Osteocyte (in vitro differentiated cells): ENCODE data around the gene ADM2. TPM values are rescaled to one million over a fixed set of nuclear protein-coding genes. Genes with fewer than 3 reads are reported as not detected.

Experiments
- DNase-seq: peaks from one replicate; pipeline ENCODE4 v3.0.0; 2021; ENCODE audit warnings: mixed read lengths; ENCODE audit not compliant: unreplicated experiment; ENCODE audit errors: extremely low spot score
- H3K27ac Mint-ChIP-seq: one replicate; pipeline ENCODE4 v1.8.0; 2021; ENCODE audit warnings: mild to moderate bottlenecking, mixed read lengths; ENCODE audit not compliant: unreplicated experiment
- H3K27me3 Mint-ChIP-seq: one replicate; pipeline ENCODE4 v1.8.0; 2021; ENCODE audit warnings: mixed read lengths; ENCODE audit not compliant: unreplicated experiment
- H3K36me3 Mint-ChIP-seq: one replicate; pipeline ENCODE4 v1.8.0; 2021; ENCODE audit warnings: mixed read lengths; ENCODE audit not compliant: unreplicated experiment
- H3K4me1 Mint-ChIP-seq: one replicate; pipeline ENCODE4 v1.8.0; 2021; ENCODE audit warnings: mixed read lengths; ENCODE audit not compliant: unreplicated experiment
- H3K4me3 Mint-ChIP-seq: one replicate; pipeline ENCODE4 v1.8.0; 2021; ENCODE audit warnings: mild to moderate bottlenecking, moderate library complexity, mixed read lengths; ENCODE audit not compliant: unreplicated experiment
- H3K9me3 Mint-ChIP-seq: one replicate; pipeline ENCODE4 v1.8.0; 2021; ENCODE audit warnings: mixed read lengths; ENCODE audit not compliant: unreplicated experiment
- total RNA-seq: library from RNA; stranded (reverse); gene quantifications from 2 replicates; pipeline ENCODE4 v1.2.1, GENCODE V29; 2021
- TF ChIP-seq, protein P1 (sequence below): fragments of 200-600 bp; sonication (generic); IDR thresholded peaks from 2 replicates; pipeline ENCODE4 v1.5.0; 2021; ENCODE audit warnings: antibody characterized with exemption, mild to moderate bottlenecking, moderate library complexity

Gene ADM2
- total RNA-seq, 1 donor from 2014 or later: 21.1 TPM

DNA sequence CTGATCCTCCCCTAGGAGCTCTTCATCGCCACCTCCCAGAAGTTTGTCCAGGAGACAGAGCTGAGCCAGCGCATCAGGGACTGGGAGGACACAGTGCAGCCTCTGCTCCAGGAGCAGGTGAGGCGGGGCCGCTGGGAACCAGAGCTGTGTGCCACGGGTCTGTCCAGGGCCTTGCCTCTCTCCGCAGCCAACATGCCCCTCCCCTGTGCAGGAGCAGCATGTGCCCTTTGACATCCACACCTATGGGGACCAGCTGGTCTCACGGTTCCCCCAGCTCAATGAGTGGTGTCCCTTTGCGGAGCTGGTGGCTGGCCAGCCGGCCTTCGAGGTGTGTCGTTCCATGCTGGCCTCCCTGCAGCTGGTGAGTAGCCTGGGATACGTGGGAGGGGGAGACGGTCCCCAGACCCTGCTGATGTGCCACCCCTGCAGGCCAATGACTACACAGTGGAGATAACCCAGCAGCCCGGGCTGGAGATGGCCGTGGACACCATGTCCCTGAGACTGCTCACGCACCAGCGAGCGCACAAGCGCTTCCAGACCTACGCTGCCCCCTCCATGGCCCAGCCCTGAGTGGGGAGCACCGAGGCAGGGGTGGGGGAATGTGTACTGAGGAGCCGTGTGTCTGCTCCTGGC is 41.6 kb downstream of the ADM2 start:
- Mint-ChIP-seq H3K9me3 (no peaks in the 10 kb centered on the region), H3K27ac (no peak overlapping the region), H3K36me3 (peaks cover 9% of the 10 kb centered on the region), H3K4me1 (peaks cover 24% of the 10 kb centered on the region), H3K27me3 (no peaks in the 10 kb centered on the region), H3K4me3 (peak overlapping the region; percentile 20)
- TF ChIP-seq, protein P1, sequence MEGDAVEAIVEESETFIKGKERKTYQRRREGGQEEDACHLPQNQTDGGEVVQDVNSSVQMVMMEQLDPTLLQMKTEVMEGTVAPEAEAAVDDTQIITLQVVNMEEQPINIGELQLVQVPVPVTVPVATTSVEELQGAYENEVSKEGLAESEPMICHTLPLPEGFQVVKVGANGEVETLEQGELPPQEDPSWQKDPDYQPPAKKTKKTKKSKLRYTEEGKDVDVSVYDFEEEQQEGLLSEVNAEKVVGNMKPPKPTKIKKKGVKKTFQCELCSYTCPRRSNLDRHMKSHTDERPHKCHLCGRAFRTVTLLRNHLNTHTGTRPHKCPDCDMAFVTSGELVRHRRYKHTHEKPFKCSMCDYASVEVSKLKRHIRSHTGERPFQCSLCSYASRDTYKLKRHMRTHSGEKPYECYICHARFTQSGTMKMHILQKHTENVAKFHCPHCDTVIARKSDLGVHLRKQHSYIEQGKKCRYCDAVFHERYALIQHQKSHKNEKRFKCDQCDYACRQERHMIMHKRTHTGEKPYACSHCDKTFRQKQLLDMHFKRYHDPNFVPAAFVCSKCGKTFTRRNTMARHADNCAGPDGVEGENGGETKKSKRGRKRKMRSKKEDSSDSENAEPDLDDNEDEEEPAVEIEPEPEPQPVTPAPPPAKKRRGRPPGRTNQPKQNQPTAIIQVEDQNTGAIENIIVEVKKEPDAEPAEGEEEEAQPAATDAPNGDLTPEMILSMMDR: no peak
- DNase-seq: no peak

DNA sequence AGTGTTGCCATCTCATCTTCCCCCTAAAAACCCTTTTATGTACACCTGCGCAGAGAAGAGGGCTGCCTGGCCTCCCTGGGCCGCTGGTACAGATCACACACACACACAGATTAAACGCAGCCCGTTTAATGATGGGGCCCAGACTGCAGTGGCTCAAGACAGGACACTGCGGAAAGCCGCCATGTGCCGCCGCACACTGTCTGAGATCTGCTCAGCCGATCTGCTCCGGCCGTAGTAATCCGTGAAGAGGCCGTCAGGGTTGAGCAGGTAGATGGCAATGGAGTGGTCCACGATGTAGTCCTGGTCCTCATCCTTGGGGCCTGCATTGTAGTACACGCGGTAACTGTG is 42.1 kb downstream of the ADM2 start:
- H3K4me1 Mint-ChIP-seq: peaks cover 24% of the 10 kb centered on the region
- H3K27me3 Mint-ChIP-seq: no peaks in the 10 kb centered on the region
- peaks cover 9% of the 10 kb centered on the region for H3K36me3 Mint-ChIP-seq
- no peak for DNase-seq
- H3K4me3 Mint-ChIP-seq: peak overlapping the region; percentile 20
- TF ChIP-seq, protein P1: no peak
- no peak overlapping the region for H3K27ac Mint-ChIP-seq
- no peaks in the 10 kb centered on the region for H3K9me3 Mint-ChIP-seq

DNA sequence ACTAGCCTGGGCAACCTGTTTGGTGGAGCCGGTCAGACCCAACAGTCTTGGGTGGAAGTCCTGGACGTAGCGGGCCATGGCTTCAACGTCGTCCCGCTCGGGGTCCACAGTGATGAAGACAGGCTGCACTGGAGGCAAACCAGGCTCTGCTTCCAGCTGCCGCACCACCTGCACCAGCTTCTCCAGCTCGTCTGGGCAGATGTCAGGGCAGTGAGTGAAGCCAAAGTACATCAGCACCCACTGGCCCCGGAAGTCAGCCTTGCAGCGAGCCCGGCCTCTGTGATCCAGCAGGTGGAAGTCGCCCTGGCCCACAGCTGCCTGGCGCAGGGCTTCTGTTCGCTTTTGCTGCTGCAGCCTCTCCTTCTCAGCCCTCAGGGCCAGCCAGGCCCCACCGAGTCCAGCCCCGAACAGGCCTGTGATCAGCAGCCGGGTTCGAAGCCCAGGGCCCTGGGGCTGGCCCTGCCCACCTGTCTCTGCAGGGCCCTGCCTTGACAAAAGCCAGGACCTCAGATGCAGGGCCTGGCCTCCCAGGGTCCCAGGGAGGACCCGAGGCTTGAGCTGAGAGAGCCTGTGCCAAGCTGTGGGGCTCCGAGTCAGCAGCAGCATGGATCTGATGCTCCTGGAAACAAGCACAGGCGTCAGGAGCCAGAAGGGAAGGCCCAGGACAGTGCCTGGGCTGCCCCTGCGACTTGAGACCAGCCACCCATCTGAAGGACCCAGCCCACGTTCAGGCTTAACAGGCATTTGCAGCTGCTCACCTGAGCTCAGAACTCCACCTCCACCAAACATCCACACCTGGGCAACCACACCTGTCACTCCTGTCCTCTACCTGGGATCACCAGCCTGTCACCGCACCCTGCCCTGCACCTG is 42.7 kb downstream of the ADM2 start:
- peak overlapping the region; percentile 71 for H3K27ac Mint-ChIP-seq
- no peak for DNase-seq
- H3K4me1 Mint-ChIP-seq: peaks cover 24% of the 10 kb centered on the region
- H3K4me3 Mint-ChIP-seq: peak overlapping the region; percentile 83
- H3K36me3 Mint-ChIP-seq: peaks cover 9% of the 10 kb centered on the region
- TF ChIP-seq, protein P1: no peak
- H3K9me3 Mint-ChIP-seq: no peaks in the 10 kb centered on the region
- no peaks in the 10 kb centered on the region for H3K27me3 Mint-ChIP-seq

DNA sequence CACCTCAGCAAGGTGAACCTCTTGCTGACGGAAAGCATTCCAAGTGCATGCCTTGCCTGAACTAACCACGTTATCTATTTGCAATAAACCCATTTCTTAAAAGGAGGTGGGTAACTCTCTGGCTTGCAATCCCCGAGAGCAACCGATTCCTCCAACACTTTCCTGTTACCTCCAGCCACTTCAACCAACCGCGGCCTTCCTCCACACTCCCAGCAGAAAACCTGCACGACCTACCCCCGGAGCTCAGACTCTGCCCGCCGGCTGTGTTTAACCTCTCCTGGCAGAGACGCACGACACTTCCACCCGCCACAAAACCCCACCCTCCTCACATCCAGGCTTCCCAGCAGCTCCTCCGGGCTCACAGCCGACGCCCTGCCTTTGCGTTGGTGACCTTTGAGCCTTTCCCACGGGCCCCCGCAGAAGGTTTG is 43.3 kb downstream of the ADM2 start:
- Mint-ChIP-seq H3K4me1 (peaks cover 24% of the 10 kb centered on the region), H3K27me3 (no peaks in the 10 kb centered on the region), H3K36me3 (peaks cover 5% of the 10 kb centered on the region), H3K9me3 (no peaks in the 10 kb centered on the region), H3K27ac (peak overlapping the region; percentile 71), H3K4me3 (peak overlapping the region; percentile 83)
- TF ChIP-seq, protein P1: no peak
- no peak for DNase-seq
